Measurements from ENCODE around the gene KHDC3L. TPM values are rescaled to one million over a fixed set of nuclear protein-coding genes. Genes with fewer than 3 reads are reported as not detected.
"Not testable (repeated sequence)": the region's sequence is repeated elsewhere in the genome, so short reads cannot be mapped to it uniquely, and the experiment has no call there.

The KHDC3L gene
- total RNA-seq, 1 experiment from 2014 or later: not detected

- peak in 1 of 2 experiments; percentile 46 for DNase-seq
- no TSS peak for BruUV-seq (replicated peaks)
- 0 out of 2 replicates have a peak overlapping the region, but pooled peaks have one; percentile 11 for H3K4me2 ChIP-seq
- ChIA-PET CTCF (no interaction called here), POLR2A (ENCODE audit: unreplicated experiment) (interaction anchor here (0.7 kb wide), 1 partner anchor 70 kb away, joined by 3 read pairs; no protein-coding TSS in a partner anchor)
- no peaks in the 10 kb centered on the region for H3K27me3 ChIP-seq (ENCODE audit: insufficient read depth, low read depth)
- H3K4me3 ChIP-seq: no peak overlapping the region
- TF ChIP-seq EZH2 (IDR thresholded peaks at IDR 0.05; ENCODE audit: low read depth) (no peak), CTCF (conservative IDR thresholded peaks at IDR 0.05) (no peak)
- no peaks in the 10 kb centered on the region for H3K79me2 ChIP-seq (ENCODE audit: low read depth)
- H4K20me1 ChIP-seq (ENCODE audit: insufficient read depth): no peaks in the 10 kb centered on the region
- no peaks in the 10 kb centered on the region for H3K9me3 ChIP-seq (ENCODE audit: insufficient read depth, low read depth)
- no peak overlapping the region for H3K27ac ChIP-seq
- H3K36me3 ChIP-seq (ENCODE audit: low read depth): no peaks in the 10 kb centered on the region
- H2AFZ ChIP-seq: no peak overlapping the region
- peaks cover 35% of the 10 kb centered on the region for H3K4me1 ChIP-seq (replicated peaks; ENCODE audit: insufficient read depth)
- no peaks in the 10 kb centered on the region for H3K9me2 ChIP-seq (ENCODE audit: insufficient read depth)
- intact Hi-C loops (cut with micrococcal nuclease; ENCODE audit: unreplicated experiment): no loop called here
- peaks cover 38% of the 10 kb centered on the region; the same call in 1 of the 2 replicates for H3F3A ChIP-seq (ENCODE audit: insufficient read depth, low read depth)
Measured at GRCh38 chr6:73391675-73392074, 29.2 kb downstream of the KHDC3L start.

GRCh38 chr6:73392188-73392587 lies 29.7 kb downstream of the KHDC3L start:
- not testable (repeated sequence) for BruUV-seq (replicated peaks); H3K36me3 ChIP-seq (ENCODE audit: low read depth); H2AFZ ChIP-seq

GRCh38 chr6:73393278-73393677 lies 30.8 kb downstream of the KHDC3L start:
- Histone ChIP-seq H3K4me2 (no peak overlapping the region), H2AFZ (no peak overlapping the region), H3K4me3 (no peak overlapping the region), H3K4me1 (replicated peaks; ENCODE audit: insufficient read depth) (peaks cover 28% of the 10 kb centered on the region), H3K27ac (no peak overlapping the region), H3K27me3 (ENCODE audit: insufficient read depth, low read depth) (no peaks in the 10 kb centered on the region), H4K20me1 (ENCODE audit: insufficient read depth) (no peaks in the 10 kb centered on the region), H3K36me3 (ENCODE audit: low read depth) (no peaks in the 10 kb centered on the region), H3K9me3 (ENCODE audit: insufficient read depth, low read depth) (no peaks in the 10 kb centered on the region), H3K9me2 (ENCODE audit: insufficient read depth) (no peaks in the 10 kb centered on the region), H3F3A (ENCODE audit: insufficient read depth, low read depth) (peaks cover 34% of the 10 kb centered on the region; the same call in 1 of the 2 replicates), H3K79me2 (ENCODE audit: low read depth) (no peaks in the 10 kb centered on the region)
- BruUV-seq (replicated peaks): no TSS peak
- POLR2A ChIA-PET (ENCODE audit: unreplicated experiment): interaction anchor here (0.5 kb wide), 1 partner anchor 339 kb away, joined by 3 read pairs; no protein-coding TSS in a partner anchor
- CTCF ChIA-PET: interaction anchor here (0.6 to 0.7 kb wide), 3 partner anchors 26 to 279 kb away, joined by 3 to 6 read pairs (median 6); no protein-coding TSS in a partner anchor
- TF ChIP-seq EZH2 (IDR thresholded peaks at IDR 0.05; ENCODE audit: low read depth) (no peak), CTCF (conservative IDR thresholded peaks at IDR 0.05) (no peak)
- intact Hi-C loops (cut with micrococcal nuclease; ENCODE audit: unreplicated experiment): no loop called here
- no peak for DNase-seq

More at GRCh38 chr6:73392188-73392587, 29.7 kb downstream of the KHDC3L start:
- peaks cover 38% of the 10 kb centered on the region; the same call in 1 of the 2 replicates for H3F3A ChIP-seq (ENCODE audit: insufficient read depth, low read depth)
- H3K27me3 ChIP-seq (ENCODE audit: insufficient read depth, low read depth); H3K4me3 ChIP-seq; DNase-seq; H3K9me3 ChIP-seq (ENCODE audit: insufficient read depth, low read depth); H3K79me2 ChIP-seq (ENCODE audit: low read depth); POLR2A ChIA-PET (ENCODE audit: unreplicated experiment); H3K9me2 ChIP-seq (ENCODE audit: insufficient read depth); H4K20me1 ChIP-seq (ENCODE audit: insufficient read depth); CTCF ChIA-PET; H3K27ac ChIP-seq; intact Hi-C loops (cut with micrococcal nuclease; ENCODE audit: unreplicated experiment): not testable (repeated sequence)
- H3K4me2 ChIP-seq: 0 out of 2 replicates have a peak overlapping the region, but pooled peaks have one; percentile 11
- H3K4me1 ChIP-seq (replicated peaks; ENCODE audit: insufficient read depth): peaks cover 35% of the 10 kb centered on the region
